K562 (cell line): ENCODE data around the gene KIFC3. TPM values are rescaled to one million over a fixed set of nuclear protein-coding genes. Genes with fewer than 3 reads are reported as not detected.

Source experiments
- CBX8 ChIP-seq: fragments of 200-600 bp; sonication (generic); IDR thresholded peaks from 2 replicates; pipeline ENCODE4 v1.6.1; 2012; ENCODE audit warnings: borderline replicate concordance, mixed run types, low read depth, mild to moderate bottlenecking, moderate library complexity, mixed read lengths, low read length, control low read depth, inconsistent platforms; ENCODE audit not compliant: poor library complexity, severe bottlenecking; ENCODE audit errors: extremely low read depth
- JUNB ChIP-seq: fragments of 450-650 bp; formaldehyde crosslinking; conservative IDR thresholded peaks from 2 replicates; pipeline ENCODE4 v1.4.0; 2020; ENCODE audit warnings: mild to moderate bottlenecking
- NBN ChIP-seq: fragments of 450-650 bp; IDR thresholded peaks from 2 replicates; pipeline ENCODE4 v1.6.1; 2016; ENCODE audit warnings: low read depth, mild to moderate bottlenecking
- NRF1 ChIP-seq, 2 experiments: fragments of 450-650 bp; IDR thresholded peaks in 1 of 2; conservative IDR thresholded peaks in 1 of 2; 2 replicates each; pipeline ENCODE4 v1.6.1; 2014; ENCODE audit warnings: mild to moderate bottlenecking in 2 of 2
- SPI1 ChIP-seq: IDR thresholded peaks from 2 replicates; pipeline ENCODE4 v1.6.1; 2011; ENCODE audit warnings: low read depth, low read length, control low read depth, borderline replicate concordance
- TRIM28 ChIP-seq: fragments of 450-650 bp; IDR thresholded peaks from 2 replicates; pipeline ENCODE4 v1.6.1; 2017
- ZEB2 ChIP-seq: fragments of 450-650 bp; IDR thresholded peaks from 2 replicates; pipeline ENCODE4 v1.6.1; 2016
- ZMIZ1 ChIP-seq, 2 experiments: fragments of 150-350 bp in 1 of 2; IDR thresholded peaks; 2 replicates each; pipeline ENCODE4 v1.6.1; 2012 to 2016; ENCODE audit warnings: low read depth in 2 of 2, low read length in 2 of 2, mild to moderate bottlenecking in 1 of 2, moderate library complexity in 1 of 2
- ZNF143 ChIP-seq: sonication (generic); formaldehyde crosslinking; IDR thresholded peaks from 2 replicates; pipeline ENCODE4 v1.9.0; 2022; ENCODE audit warnings: mild to moderate bottlenecking, missing genetic modification reagents
- ZNF311 ChIP-seq: fragments of 250-450 bp; sonication (Bioruptor Pico); IDR thresholded peaks from 2 replicates; pipeline ENCODE4 v1.4.0; 2020; ENCODE audit warnings: mild to moderate bottlenecking, moderate library complexity
- polyA plus RNA-seq, 8 experiments: library from polyadenylated mRNA; depleted of rRNA in 4 of 8; stranded (reverse) in 5 of 8; unstranded in 3 of 8; fragments of >200 nt; fragmentation: Nextera tagmentation in 2 of 8; fragmentation: Illumina TruSeq in 1 of 8; extraction: Ambion mirVana in 2 of 8; extraction: Trizol in 1 of 8; gene quantifications; 2 replicates each; pipeline versions ENCODE4 v1.2.1 to v1.2.3, GENCODE V29; 2011 to 2014; ENCODE audit warnings: inconsistent platforms in 1 of 8, missing spikeins in 1 of 8
- total RNA-seq, 7 experiments: library from RNA; depleted of rRNA in 6 of 7; stranded (reverse); fragments of >200 nt in 6 of 7; fragmentation: Illumina TruSeq in 2 of 7; extraction: Trizol in 2 of 7; gene quantifications; 2 replicates each; pipeline versions ENCODE4 v1.2.1 to v1.2.3, GENCODE V29; 2011 to 2021; ENCODE audit warnings: low replicate concordance in 1 of 7
- TF ChIP-seq, protein P1 (sequence below): fragments of 450-650 bp; IDR thresholded peaks from 2 replicates; pipeline ENCODE4 v1.6.1; 2016; ENCODE audit warnings: mild to moderate bottlenecking, moderate library complexity

Gene KIFC3
- total and polyA plus RNA-seq, 9 of the 15 experiments (the other 6 are each of a cell fraction or from before 2014, with no cell fraction given): 0.23 to 105 (median 26.2) TPM

DNA sequence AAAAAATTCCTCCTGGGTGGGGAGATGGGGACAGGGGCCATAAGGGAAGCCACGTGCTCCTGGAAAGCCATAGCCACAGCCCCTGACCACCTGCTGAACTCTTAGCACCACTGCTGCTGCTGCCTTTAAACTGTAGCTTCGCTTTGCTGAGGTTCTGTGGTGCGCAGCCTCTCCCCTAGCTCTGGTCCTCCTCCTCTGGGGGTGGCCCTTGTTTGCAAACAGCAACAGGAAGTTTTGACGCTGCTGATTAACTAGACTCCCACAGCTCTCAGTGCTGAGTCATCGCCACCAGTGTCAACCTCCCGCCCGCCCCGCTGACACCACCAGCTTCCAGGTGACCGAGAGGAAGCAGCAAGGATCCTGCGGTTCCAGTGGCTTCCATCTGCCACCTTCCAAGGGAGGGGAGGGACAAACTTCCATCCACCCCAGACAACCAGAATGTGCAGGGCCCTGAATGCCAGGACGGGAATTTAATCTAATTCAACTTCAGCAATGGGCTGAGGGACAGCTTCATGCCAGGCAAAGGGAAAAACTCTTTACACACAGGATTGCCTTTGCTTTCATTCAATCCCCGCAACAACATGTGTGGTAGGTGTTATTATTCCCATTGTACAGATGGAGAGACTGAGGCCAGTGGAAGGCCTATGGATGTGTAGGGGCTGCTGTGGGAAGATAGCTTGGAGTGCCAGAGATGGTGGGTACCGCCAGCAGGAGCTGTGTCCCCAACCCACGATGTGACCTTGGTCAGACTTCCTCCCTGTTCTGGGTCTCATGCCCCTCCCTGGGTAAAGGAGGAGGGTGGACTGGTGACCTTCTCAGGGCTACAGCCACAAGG, 8.1 kb upstream of the KIFC3 start (continued):
- TF ChIP-seq, protein P1, sequence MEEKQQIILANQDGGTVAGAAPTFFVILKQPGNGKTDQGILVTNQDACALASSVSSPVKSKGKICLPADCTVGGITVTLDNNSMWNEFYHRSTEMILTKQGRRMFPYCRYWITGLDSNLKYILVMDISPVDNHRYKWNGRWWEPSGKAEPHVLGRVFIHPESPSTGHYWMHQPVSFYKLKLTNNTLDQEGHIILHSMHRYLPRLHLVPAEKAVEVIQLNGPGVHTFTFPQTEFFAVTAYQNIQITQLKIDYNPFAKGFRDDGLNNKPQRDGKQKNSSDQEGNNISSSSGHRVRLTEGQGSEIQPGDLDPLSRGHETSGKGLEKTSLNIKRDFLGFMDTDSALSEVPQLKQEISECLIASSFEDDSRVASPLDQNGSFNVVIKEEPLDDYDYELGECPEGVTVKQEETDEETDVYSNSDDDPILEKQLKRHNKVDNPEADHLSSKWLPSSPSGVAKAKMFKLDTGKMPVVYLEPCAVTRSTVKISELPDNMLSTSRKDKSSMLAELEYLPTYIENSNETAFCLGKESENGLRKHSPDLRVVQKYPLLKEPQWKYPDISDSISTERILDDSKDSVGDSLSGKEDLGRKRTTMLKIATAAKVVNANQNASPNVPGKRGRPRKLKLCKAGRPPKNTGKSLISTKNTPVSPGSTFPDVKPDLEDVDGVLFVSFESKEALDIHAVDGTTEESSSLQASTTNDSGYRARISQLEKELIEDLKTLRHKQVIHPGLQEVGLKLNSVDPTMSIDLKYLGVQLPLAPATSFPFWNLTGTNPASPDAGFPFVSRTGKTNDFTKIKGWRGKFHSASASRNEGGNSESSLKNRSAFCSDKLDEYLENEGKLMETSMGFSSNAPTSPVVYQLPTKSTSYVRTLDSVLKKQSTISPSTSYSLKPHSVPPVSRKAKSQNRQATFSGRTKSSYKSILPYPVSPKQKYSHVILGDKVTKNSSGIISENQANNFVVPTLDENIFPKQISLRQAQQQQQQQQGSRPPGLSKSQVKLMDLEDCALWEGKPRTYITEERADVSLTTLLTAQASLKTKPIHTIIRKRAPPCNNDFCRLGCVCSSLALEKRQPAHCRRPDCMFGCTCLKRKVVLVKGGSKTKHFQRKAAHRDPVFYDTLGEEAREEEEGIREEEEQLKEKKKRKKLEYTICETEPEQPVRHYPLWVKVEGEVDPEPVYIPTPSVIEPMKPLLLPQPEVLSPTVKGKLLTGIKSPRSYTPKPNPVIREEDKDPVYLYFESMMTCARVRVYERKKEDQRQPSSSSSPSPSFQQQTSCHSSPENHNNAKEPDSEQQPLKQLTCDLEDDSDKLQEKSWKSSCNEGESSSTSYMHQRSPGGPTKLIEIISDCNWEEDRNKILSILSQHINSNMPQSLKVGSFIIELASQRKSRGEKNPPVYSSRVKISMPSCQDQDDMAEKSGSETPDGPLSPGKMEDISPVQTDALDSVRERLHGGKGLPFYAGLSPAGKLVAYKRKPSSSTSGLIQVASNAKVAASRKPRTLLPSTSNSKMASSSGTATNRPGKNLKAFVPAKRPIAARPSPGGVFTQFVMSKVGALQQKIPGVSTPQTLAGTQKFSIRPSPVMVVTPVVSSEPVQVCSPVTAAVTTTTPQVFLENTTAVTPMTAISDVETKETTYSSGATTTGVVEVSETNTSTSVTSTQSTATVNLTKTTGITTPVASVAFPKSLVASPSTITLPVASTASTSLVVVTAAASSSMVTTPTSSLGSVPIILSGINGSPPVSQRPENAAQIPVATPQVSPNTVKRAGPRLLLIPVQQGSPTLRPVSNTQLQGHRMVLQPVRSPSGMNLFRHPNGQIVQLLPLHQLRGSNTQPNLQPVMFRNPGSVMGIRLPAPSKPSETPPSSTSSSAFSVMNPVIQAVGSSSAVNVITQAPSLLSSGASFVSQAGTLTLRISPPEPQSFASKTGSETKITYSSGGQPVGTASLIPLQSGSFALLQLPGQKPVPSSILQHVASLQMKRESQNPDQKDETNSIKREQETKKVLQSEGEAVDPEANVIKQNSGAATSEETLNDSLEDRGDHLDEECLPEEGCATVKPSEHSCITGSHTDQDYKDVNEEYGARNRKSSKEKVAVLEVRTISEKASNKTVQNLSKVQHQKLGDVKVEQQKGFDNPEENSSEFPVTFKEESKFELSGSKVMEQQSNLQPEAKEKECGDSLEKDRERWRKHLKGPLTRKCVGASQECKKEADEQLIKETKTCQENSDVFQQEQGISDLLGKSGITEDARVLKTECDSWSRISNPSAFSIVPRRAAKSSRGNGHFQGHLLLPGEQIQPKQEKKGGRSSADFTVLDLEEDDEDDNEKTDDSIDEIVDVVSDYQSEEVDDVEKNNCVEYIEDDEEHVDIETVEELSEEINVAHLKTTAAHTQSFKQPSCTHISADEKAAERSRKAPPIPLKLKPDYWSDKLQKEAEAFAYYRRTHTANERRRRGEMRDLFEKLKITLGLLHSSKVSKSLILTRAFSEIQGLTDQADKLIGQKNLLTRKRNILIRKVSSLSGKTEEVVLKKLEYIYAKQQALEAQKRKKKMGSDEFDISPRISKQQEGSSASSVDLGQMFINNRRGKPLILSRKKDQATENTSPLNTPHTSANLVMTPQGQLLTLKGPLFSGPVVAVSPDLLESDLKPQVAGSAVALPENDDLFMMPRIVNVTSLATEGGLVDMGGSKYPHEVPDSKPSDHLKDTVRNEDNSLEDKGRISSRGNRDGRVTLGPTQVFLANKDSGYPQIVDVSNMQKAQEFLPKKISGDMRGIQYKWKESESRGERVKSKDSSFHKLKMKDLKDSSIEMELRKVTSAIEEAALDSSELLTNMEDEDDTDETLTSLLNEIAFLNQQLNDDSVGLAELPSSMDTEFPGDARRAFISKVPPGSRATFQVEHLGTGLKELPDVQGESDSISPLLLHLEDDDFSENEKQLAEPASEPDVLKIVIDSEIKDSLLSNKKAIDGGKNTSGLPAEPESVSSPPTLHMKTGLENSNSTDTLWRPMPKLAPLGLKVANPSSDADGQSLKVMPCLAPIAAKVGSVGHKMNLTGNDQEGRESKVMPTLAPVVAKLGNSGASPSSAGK: peak; percentile 82
- peak; percentile 43; the same call in 1 of the 2 replicates for TF ChIP-seq SPI1
- TF ChIP-seq ZNF311 (CRISPR knock-in tag): no peak
- no peak for TF ChIP-seq CBX8
- TF ChIP-seq ZEB2: peak; percentile 94
- peak; percentile 90 to 92 for TF ChIP-seq NRF1 (conservative IDR thresholded peaks at IDR 0.05 in 1 of 2, IDR thresholded peaks at IDR 0.05 in 1 of 2)
- TF ChIP-seq NBN: no peak; the same call in none of the 2 replicates
- TF ChIP-seq JUNB (CRISPR knock-in tag): 0 out of 2 replicates have a peak, but pooled peaks have one; percentile 26
- TF ChIP-seq TRIM28: peak; percentile 51
- TF ChIP-seq ZNF143: peak; percentile 36
- TF ChIP-seq ZMIZ1 (IDR thresholded peaks at IDR 0.05; ENCODE audit: low read depth in 2 of 2, low read length in 2 of 2): peak in 1 of 2 experiments; percentile 53; a peak in 2 of 4 replicates
